B cell (primary cell): Measurements from ENCODE around the gene CDR2L. TPM values are rescaled to one million over a fixed set of nuclear protein-coding genes. Genes with fewer than 3 reads are reported as not detected.
"Not testable (repeated sequence)": the region's sequence is repeated elsewhere in the genome, so short reads cannot be mapped to it uniquely, and the experiment has no call there.

Experiments
- ATAC-seq: fragments of 200-7000 bp; cut with Tn5 transposase; one replicate; pipeline ENCODE4 v1.10.0; 2021; ENCODE audit warnings: low read depth, mild to moderate bottlenecking, moderate number of reproducible peaks, moderate library complexity
- CTCF ChIA-PET: fragments of 350-600 bp; sonication (Branson Sonifier 250); formaldehyde crosslinking; loops from one replicate; lab custom pipeline; 2021; ENCODE audit warnings: antibody characterized with exemption, inconsistent platforms; lab: Charles Lee
- POLR2A ChIA-PET: fragments of 350-600 bp; sonication (Branson Sonifier 250); formaldehyde crosslinking; loops from one replicate; lab custom pipeline; 2021; ENCODE audit warnings: antibody characterized with exemption; lab: Charles Lee
- DNase-seq: peaks from one replicate; pipeline ENCODE4 v3.0.0; 2013
- H2AFZ ChIP-seq: 2 replicates; pipeline ENCODE4 v1.6.1; 2012; ENCODE audit warnings: mild to moderate bottlenecking, low read depth, low read length; ENCODE audit not compliant: insufficient read depth, poor library complexity, severe bottlenecking
- H3K27ac ChIP-seq, 2 donors: 1 replicate in 1 of 2; 2 replicates in 1 of 2; pipeline ENCODE4 v1.5.1; 2012 to 2013; ENCODE audit warnings: low read length in 2 of 2, mild to moderate bottlenecking in 2 of 2, moderate library complexity in 1 of 2
- H3K27me3 ChIP-seq, 4 experiments: fragments of 200-600 bp in 1 of 4; sonication (generic) in 1 of 4; replicated peaks in 1 of 4; 1 replicate in 2 of 4; 2 replicates in 2 of 4; pipeline versions ENCODE4 v1.6.1 to v1.7.0; 2013 to 2016; ENCODE audit warnings: low read length in 3 of 4, mild to moderate bottlenecking in 2 of 4, mixed read lengths in 1 of 4, moderate library complexity in 1 of 4; ENCODE audit not compliant: insufficient read depth in 4 of 4, control insufficient read depth in 3 of 4; ENCODE audit errors: control extremely low read depth in 1 of 4
- H3K36me3 ChIP-seq, 2 experiments: replicated peaks in 1 of 2; 1 replicate in 1 of 2; 2 replicates in 1 of 2; pipeline versions ENCODE4 v1.6.1 to v1.7.1; 2013; ENCODE audit warnings: low read length in 1 of 2; ENCODE audit not compliant: insufficient read depth in 2 of 2, control insufficient read depth in 1 of 2; ENCODE audit errors: control extremely low read depth in 1 of 2, extremely low read depth in 1 of 2
- H3K4me1 ChIP-seq, 2 donors: fragments of 200-600 bp in 1 of 2; sonication (generic) in 1 of 2; 1 replicate in 1 of 2; 2 replicates in 1 of 2; pipeline versions ENCODE4 v1.5.1 to v1.6.1; 2013 to 2017; ENCODE audit warnings: low read length in 2 of 2; ENCODE audit not compliant: control insufficient read depth in 2 of 2, insufficient read depth in 2 of 2
- H3K4me2 ChIP-seq: replicated peaks from 2 replicates; pipeline ENCODE3; 2012; ENCODE audit warnings: mild to moderate bottlenecking, low read depth, low read length; ENCODE audit not compliant: poor library complexity, severe bottlenecking
- H3K4me3 ChIP-seq, 5 experiments: fragments of 200-600 bp in 1 of 5; sonication (generic) in 1 of 5; 1 replicate in 3 of 5; 2 replicates in 2 of 5; pipeline versions ENCODE4 v1.5.1 to v1.7.0; 2011 to 2016; ENCODE audit warnings: low read length in 4 of 5, mild to moderate bottlenecking in 4 of 5, low read depth in 2 of 5, control low read depth in 1 of 5, moderate library complexity in 1 of 5; ENCODE audit not compliant: insufficient read depth in 1 of 5; ENCODE audit errors: control extremely low read depth in 1 of 5, extremely low read depth in 1 of 5
- H3K79me2 ChIP-seq: fragments of 200-600 bp; sonication (generic); one replicate; pipeline ENCODE4 v1.6.0; 2016; ENCODE audit warnings: low read length; ENCODE audit not compliant: control insufficient read depth, insufficient read depth
- H3K9ac ChIP-seq: fragments of 200-600 bp; sonication (generic); 2 replicates; pipeline ENCODE4 v1.6.1; 2017; ENCODE audit warnings: mild to moderate bottlenecking, low read length, moderate library complexity
- H3K9me3 ChIP-seq, 3 donors: one replicate each; pipeline versions ENCODE4 v1.6.1 to v1.7.1; 2013; ENCODE audit warnings: low read length in 2 of 3; ENCODE audit not compliant: control insufficient read depth in 2 of 3, insufficient read depth in 1 of 3; ENCODE audit errors: control extremely low read depth in 1 of 3
- H4K20me1 ChIP-seq: 2 replicates; pipeline ENCODE4 v1.6.0; 2012; ENCODE audit warnings: mild to moderate bottlenecking, low read length; ENCODE audit not compliant: insufficient read depth, control insufficient read depth, poor library complexity, severe bottlenecking
- H3K27ac Mint-ChIP-seq: one replicate; pipeline ENCODE4 v1.8.0; 2021; ENCODE audit warnings: mixed read lengths
- H3K27me3 Mint-ChIP-seq: one replicate; pipeline ENCODE4 v1.8.0; 2021; ENCODE audit warnings: mixed read lengths
- H3K4me1 Mint-ChIP-seq: one replicate; pipeline ENCODE4 v1.8.0; 2021; ENCODE audit warnings: mixed read lengths
- H3K4me3 Mint-ChIP-seq: one replicate; pipeline ENCODE4 v1.8.0; 2021; ENCODE audit warnings: mixed read lengths
- H3K9me3 Mint-ChIP-seq: one replicate; pipeline ENCODE4 v1.8.0; 2022; ENCODE audit warnings: mixed read lengths; ENCODE audit not compliant: insufficient read depth
- EZH2 ChIP-seq: IDR thresholded peaks from 2 replicates; pipeline ENCODE4 v1.6.1; 2012; ENCODE audit warnings: borderline replicate concordance, low read depth, mild to moderate bottlenecking, moderate library complexity, low read length; ENCODE audit not compliant: insufficient read depth, poor library complexity, severe bottlenecking
- WGBS: methylation state at CpG from one replicate; pipeline ENCODE4 v1.1.5; 2013; ENCODE audit warnings: missing lambda C conversion rate; ENCODE audit not compliant: insufficient coverage; 5-methylcytosine and 5-hydroxymethylcytosine counted together
- intact Hi-C: fragments of 100-400 bp; cut with micrococcal nuclease; formaldehyde crosslinking; loops from one replicate; pipeline ENCODE4 v1.10.0; 2022
- polyA plus RNA-seq: library from polyadenylated mRNA; depleted of rRNA; stranded (reverse); fragments of >200 nt; gene quantifications from 2 replicates; pipeline ENCODE4 v1.2.3, GENCODE V29; 2012
- total RNA-seq, 2 donors: library from RNA; stranded (reverse); fragments of 120-200 nt in 1 of 2; gene quantifications; 1 replicate in 1 of 2; 2 replicates in 1 of 2; pipeline versions ENCODE4 v1.2.3 to v1.2.4, GENCODE V29; 2013 to 2022
- TF ChIP-seq, protein P1 (sequence below): fragments of 200-600 bp; IDR thresholded peaks from one replicate; pipeline ENCODE4 v1.8.0; 2022; ENCODE audit warnings: antibody characterized with exemption, mild to moderate bottlenecking

Gene CDR2L
- total and polyA plus RNA-seq, 2 donors (not counting 1 experiment from before 2014, with no cell fraction given), result 0.03 TPM; not detected in 1

GRCh38 chr17:74968361-74968780, 19.1 kb upstream of the CDR2L start:
- no peaks in the 10 kb centered on the region for H3K9me3 Mint-ChIP-seq
- TF ChIP-seq EZH2, result no peak
- TF ChIP-seq, protein P1, sequence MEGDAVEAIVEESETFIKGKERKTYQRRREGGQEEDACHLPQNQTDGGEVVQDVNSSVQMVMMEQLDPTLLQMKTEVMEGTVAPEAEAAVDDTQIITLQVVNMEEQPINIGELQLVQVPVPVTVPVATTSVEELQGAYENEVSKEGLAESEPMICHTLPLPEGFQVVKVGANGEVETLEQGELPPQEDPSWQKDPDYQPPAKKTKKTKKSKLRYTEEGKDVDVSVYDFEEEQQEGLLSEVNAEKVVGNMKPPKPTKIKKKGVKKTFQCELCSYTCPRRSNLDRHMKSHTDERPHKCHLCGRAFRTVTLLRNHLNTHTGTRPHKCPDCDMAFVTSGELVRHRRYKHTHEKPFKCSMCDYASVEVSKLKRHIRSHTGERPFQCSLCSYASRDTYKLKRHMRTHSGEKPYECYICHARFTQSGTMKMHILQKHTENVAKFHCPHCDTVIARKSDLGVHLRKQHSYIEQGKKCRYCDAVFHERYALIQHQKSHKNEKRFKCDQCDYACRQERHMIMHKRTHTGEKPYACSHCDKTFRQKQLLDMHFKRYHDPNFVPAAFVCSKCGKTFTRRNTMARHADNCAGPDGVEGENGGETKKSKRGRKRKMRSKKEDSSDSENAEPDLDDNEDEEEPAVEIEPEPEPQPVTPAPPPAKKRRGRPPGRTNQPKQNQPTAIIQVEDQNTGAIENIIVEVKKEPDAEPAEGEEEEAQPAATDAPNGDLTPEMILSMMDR, result no peak
- Histone ChIP-seq H3K27ac (no peak overlapping the region), H3K36me3 (no peaks in the 10 kb centered on the region), H3K9me3 (peaks cover 0 to 6% (median 0%) of the 10 kb centered on the region in 3 donors), H2AFZ (no peak overlapping the region), H3K4me2 (no peak overlapping the region), H4K20me1 (no peaks in the 10 kb centered on the region), H3K4me1 (peaks cover 13 to 16% of the 10 kb centered on the region in 2 donors), H3K27me3 (peaks cover 0 to 22% (median 5%) of the 10 kb centered on the region in 4 experiments), H3K9ac (no peak overlapping the region), H3K4me3 (no peak overlapping the region), H3K79me2 (no peaks in the 10 kb centered on the region)
- peaks cover 21% of the 10 kb centered on the region for H3K27me3 Mint-ChIP-seq
- POLR2A ChIA-PET, result no interaction called here
- CTCF ChIA-PET, result interaction anchor here (1.7 to 5.9 kb wide), 2 partner anchors 10 to 11 kb away, joined by 5 to 32 read pairs; no protein-coding TSS in a partner anchor
- no peak overlapping the region for H3K27ac Mint-ChIP-seq
- 92% methylated on average over 5 of the region's 5 CpGs for WGBS
- intact Hi-C loops, result no loop called here
- peaks cover 9% of the 10 kb centered on the region for H3K4me1 Mint-ChIP-seq
- no peak overlapping the region for H3K4me3 Mint-ChIP-seq
- ATAC-seq (no peak), DNase-seq (no peak)

DNA sequence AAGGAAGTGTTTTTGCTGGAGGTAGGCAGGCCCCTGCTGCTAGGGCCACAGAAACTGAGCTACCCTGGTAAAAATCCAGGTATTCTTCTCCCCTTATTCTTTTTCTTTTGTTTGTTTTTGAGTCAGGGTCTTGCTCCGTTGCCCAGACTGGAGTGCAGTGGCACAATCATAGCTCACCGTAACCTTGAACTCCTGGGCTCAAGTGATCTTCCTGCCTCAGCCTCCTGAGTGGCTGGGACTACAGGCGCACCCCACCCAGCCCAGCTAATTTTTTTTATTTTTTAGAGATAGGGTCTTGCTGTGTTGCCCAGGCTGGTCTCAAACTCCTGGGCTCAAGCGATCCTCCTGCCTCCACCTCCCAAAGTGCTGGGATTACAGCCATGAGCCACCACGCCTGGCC, 17.9 kb upstream of the CDR2L start:
- H3K27me3 ChIP-seq, result peaks cover 0 to 32% (median 9%) of the 10 kb centered on the region in 4 experiments
- ATAC-seq, H3K4me2 ChIP-seq, H3K4me3 Mint-ChIP-seq, H3K4me1 Mint-ChIP-seq, H3K9me3 Mint-ChIP-seq, H3K27ac ChIP-seq, DNase-seq, H3K36me3 ChIP-seq, H4K20me1 ChIP-seq, H3K9ac ChIP-seq, H3K79me2 ChIP-seq, H3K27ac Mint-ChIP-seq, H2AFZ ChIP-seq, H3K9me3 ChIP-seq, H3K4me3 ChIP-seq, intact Hi-C loops: not testable (repeated sequence)
- ChIA-PET POLR2A (interaction anchor here (0.7 kb wide), 1 partner anchor 14 kb away, joined by 4 read pairs; no protein-coding TSS in a partner anchor), CTCF (interaction anchor here (0.7 to 5.9 kb wide), 4 partner anchors 8 to 178 kb away, joined by 3 to 32 read pairs (median 4); no protein-coding TSS in a partner anchor)
- H3K4me1 ChIP-seq, result peaks cover 13 to 16% of the 10 kb centered on the region in 2 donors
- WGBS, result 100% methylated on average over 2 of the region's 5 CpGs
- H3K27me3 Mint-ChIP-seq, result peaks cover 23% of the 10 kb centered on the region
